Ishikawa (cell line): Measurements from ENCODE around the gene SNX4.

Experiments
- TAF1 ChIP-seq: IDR thresholded peaks from 2 replicates; pipeline ENCODE4 v1.6.1; 2012; ENCODE audit warnings: low read depth, mild to moderate bottlenecking
- YY1 ChIP-seq: IDR thresholded peaks from 2 replicates; pipeline ENCODE4 v1.6.1; 2012; ENCODE audit warnings: low read depth

DNA sequence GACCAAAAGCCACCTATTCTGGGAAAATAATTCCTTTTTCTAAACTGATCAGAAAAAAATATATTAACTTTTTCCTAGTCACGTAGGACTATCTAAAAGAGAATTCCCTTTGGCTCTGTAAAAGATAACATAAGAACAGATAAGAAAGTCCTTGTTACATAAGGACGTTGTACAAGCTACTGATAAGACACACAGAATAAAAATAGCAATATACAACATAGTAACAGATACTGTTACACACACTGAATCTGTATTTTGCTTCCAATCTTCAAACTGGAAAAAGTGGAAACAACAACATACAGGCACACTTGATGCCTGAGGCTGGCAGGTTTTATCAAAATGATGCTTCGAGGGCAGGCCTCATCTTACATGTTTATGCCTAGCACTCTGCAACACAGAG, 59.8 kb downstream of the SNX4 start:
- TF ChIP-seq TAF1 (no peak), YY1 (no peak)
